ENCODE measurements around the gene ITGB6. TPM values are rescaled to one million over a fixed set of nuclear protein-coding genes. Genes with fewer than 3 reads are reported as not detected.

ITGB6 gene
- total and polyA plus RNA-seq, 2 of the 8 experiments (the other 6 are each of a cell fraction or from before 2014, with no cell fraction given), result not detected

GRCh38 chr2:160055726-160056108 lies 144.4 kb downstream of the ITGB6 start (continued):
- peak; percentile 16 for TF ChIP-seq CHD7 (IDR thresholded peaks at IDR 0.05; ENCODE audit: insufficient replicate concordance, low read length)
- no peak for TF ChIP-seq CREB1 (IDR thresholded peaks at IDR 0.05)
- TF ChIP-seq CTCF (IDR thresholded peaks at IDR 0.05; ENCODE audit: control extremely low read depth in 1 of 3, insufficient read depth in 1 of 3, low read depth in 1 of 3, low read length in 3 of 3), result peak in 2 of 3 experiments; percentile 1 to 10; a peak in 2 of 4 replicates

Measured in H1 (cell line).